CD4-positive, alpha-beta T cell treated with Interleukin-1 beta for 1 hour (primary cell): ENCODE measurements around the gene UBR1.
"Not testable (repeated sequence)": the region's sequence is repeated elsewhere in the genome, so short reads cannot be mapped to it uniquely, and the experiment has no call there.

Source experiments
- DNase-seq, 2 donors: peaks; one replicate each; pipeline ENCODE4 v3.0.0-alpha.2; 2020 to 2022

UBR1 gene

DNA sequence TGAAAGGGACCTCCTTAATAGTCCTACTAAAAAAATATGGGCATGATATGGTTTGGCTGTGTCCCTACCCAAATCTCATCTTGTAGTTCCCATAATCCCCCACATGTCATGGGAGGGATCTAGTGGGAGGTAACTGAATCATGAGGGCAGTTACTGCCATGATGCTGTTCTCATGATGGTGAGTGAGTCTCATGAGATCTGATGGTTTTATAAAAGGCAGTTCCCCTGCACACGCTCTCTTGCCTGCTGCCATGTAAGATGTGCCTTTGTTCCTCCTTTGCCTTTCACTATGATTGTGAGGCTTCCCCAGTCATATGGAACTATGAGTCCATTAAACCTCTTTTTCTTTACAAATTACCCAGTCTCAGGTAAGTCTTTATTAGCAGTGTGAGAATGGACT is 211.9 kb downstream of the UBR1 start:
- DNase-seq = not testable (repeated sequence)
